GM21576 (cell line): ENCODE data around the gene ZNF324B.
"Not testable (repeated sequence)": the region's sequence is repeated elsewhere in the genome, so short reads cannot be mapped to it uniquely, and the experiment has no call there.

ENCODE experiments used
- ATAC-seq: cut with Tn5 transposase; IDR thresholded peaks from one replicate; pipeline ENCODE4 v1.9.1; 2021; ENCODE audit warnings: mild to moderate bottlenecking, moderate library complexity; ENCODE audit not compliant: unreplicated experiment

ZNF324B gene

GRCh38 chr19:58451358-58452101 lies at the start of gene ZNF324B:
Gene ZNF324B, plus strand, starts transcription at chr19:58451622. Its CDS starts 2,080 bp downstream, at chr19:58453702.
- peak; percentile 94 for ATAC-seq

- no peak for ATAC-seq
These were observed 49.5 kb upstream of the ZNF324B start for GRCh38 chr19:58401840-58402421.

GRCh38 chr19:58403920-58404478 lies 47.4 kb upstream of the ZNF324B start:
- not testable (repeated sequence) for ATAC-seq

GRCh38 chr19:58406818-58407657 lies 44.4 kb upstream of the ZNF324B start:
- ATAC-seq: no peak

- ATAC-seq: no peak
These were observed 43.7 kb upstream of the ZNF324B start for GRCh38 chr19:58407658-58408151.

GRCh38 chr19:58408152-58409009 lies 43.0 kb upstream of the ZNF324B start, which contains the start of gene ZNF584:
Gene ZNF584, plus strand, starts transcription at chr19:58408649. Its CDS starts 499 bp downstream, at chr19:58409148.
- ATAC-seq: peak; percentile 90

GRCh38 chr19:58409010-58409790 lies 42.2 kb upstream of the ZNF324B start:
- no peak for ATAC-seq

GRCh38 chr19:58416604-58417003 lies 34.8 kb upstream of the ZNF324B start:
- ATAC-seq: no peak

- no peak for ATAC-seq
These were observed 34.4 kb upstream of the ZNF324B start for GRCh38 chr19:58417071-58417470.

- ATAC-seq: no peak
These were observed 22.8 kb upstream of the ZNF324B start for GRCh38 chr19:58428617-58429016.

GRCh38 chr19:58429745-58430144 lies 21.7 kb upstream of the ZNF324B start:
- no peak for ATAC-seq

- no peak for ATAC-seq
These were observed 17.2 kb upstream of the ZNF324B start for GRCh38 chr19:58434217-58434616.

- peak; percentile 94 for ATAC-seq
These were observed 11.6 kb upstream of the ZNF324B start, which contains the start of gene ZNF132 for GRCh38 chr19:58439576-58440554. Gene ZNF132, minus strand, starts transcription at chr19:58440153. Its CDS starts 332 bp downstream, at chr19:58439821.

GRCh38 chr19:58440556-58440955 lies 10.9 kb upstream of the ZNF324B start:
- peak; percentile 3 for ATAC-seq

GRCh38 chr19:58442986-58443385 lies 8.4 kb upstream of the ZNF324B start:
- ATAC-seq: not testable (repeated sequence)

- ATAC-seq: not testable (repeated sequence)
These were observed 2.6 kb upstream of the ZNF324B start for GRCh38 chr19:58448860-58449259.

GRCh38 chr19:58449980-58450379 lies 1.4 kb upstream of the ZNF324B start:
- ATAC-seq: not testable (repeated sequence)

GRCh38 chr19:58450856-58451357 lies 515 bp upstream of the ZNF324B start:
- peak; percentile 4 for ATAC-seq
